ENCODE measurements around the gene ATP4A. TPM values are rescaled to one million over a fixed set of nuclear protein-coding genes. Genes with fewer than 3 reads are reported as not detected.
"Not testable (repeated sequence)": the region's sequence is repeated elsewhere in the genome, so short reads cannot be mapped to it uniquely, and the experiment has no call there.

ATP4A gene
- total RNA-seq: not detected

GRCh38 chr19:35563207-35563829 is at the start of gene ATP4A:
Gene ATP4A, minus strand, starts transcription at chr19:35563658. Its CDS starts 29 bp downstream, at chr19:35563629.
- Mint-ChIP-seq H3K36me3 (ENCODE audit: low read depth) (no peaks in the 10 kb centered on the region), H3K9me3 (no peaks in the 10 kb centered on the region), H3K27me3 (ENCODE audit: low read depth) (peaks cover 35% of the 10 kb centered on the region), H3K27ac (no peak within 1 kb of the TSS), H3K4me1 (ENCODE audit: low read depth) (peaks cover 7% of the 10 kb centered on the region), H3K4me3 (no peak within 1 kb of the TSS)
- intact Hi-C loops (cut with micrococcal nuclease): no loop called here
- no peak for DNase-seq
- CTCF ChIA-PET: interaction anchor here (0.6 to 0.8 kb wide), 2 partner anchors 14 to 129 kb away, joined by 3 read pairs; no protein-coding TSS in a partner anchor

DNA sequence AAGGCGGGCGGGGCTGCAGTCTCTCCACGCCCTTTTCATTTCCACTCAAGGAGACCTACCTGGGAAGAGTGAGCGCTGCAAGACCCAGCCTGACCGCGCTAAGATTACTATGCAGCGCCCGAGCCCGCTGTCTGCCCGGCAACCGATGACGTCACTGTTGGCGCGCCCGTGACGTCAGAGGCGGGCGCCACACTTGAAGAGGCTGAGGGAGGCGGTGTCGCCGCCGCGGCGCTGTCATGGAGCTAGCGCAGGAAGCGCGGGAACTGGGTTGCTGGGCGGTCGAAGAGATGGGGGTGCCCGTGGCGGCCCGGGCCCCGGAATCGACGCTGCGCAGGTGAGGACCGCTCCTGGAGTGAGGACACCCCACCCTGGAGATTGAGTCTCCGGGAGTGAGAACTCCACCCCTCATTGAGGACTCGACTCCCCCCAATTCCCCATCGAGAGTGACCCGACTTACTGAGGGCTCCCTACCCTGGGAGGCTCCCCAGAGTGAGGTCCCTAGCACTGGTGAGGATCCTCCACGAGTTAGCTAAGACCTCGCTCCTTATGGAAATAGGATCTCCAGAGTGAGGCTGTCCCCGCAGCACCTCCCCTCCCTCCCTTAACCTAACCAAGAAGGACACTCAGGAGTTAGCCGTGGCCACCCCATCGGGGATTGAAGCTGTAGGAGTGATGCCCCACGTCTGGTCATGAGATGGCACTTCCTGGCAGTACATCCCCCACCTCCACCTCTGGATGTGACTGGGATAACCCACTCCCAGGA is 49.3 kb upstream of the ATP4A start, which contains the start of gene HAUS5:
Gene HAUS5, plus strand, starts transcription at position 177 of the 763 bp plus-strand sequence. Its CDS starts 60 bp downstream, at position 237.
- H3K9me3 Mint-ChIP-seq: peaks cover 10% of the 10 kb centered on the region
- CTCF ChIA-PET: interaction anchor here (0.6 to 1.8 kb wide), 3 partner anchors 31 to 225 kb away, joined by 3 to 6 read pairs (median 4); no protein-coding TSS in a partner anchor
- H3K4me3 Mint-ChIP-seq: peak within 1 kb of the TSS; percentile 86
- peak within 1 kb of the TSS; percentile 87 for H3K27ac Mint-ChIP-seq
- H3K4me1 Mint-ChIP-seq (ENCODE audit: low read depth): peaks cover 26% of the 10 kb centered on the region
- intact Hi-C loops (cut with micrococcal nuclease): loop anchor here (1.0 kb wide), 4 partner anchors 16 to 136 kb away; partner anchors contain the start of genes LIN37 and TMEM147
- peaks cover 8% of the 10 kb centered on the region for H3K36me3 Mint-ChIP-seq (ENCODE audit: low read depth)
- peak; percentile 96 for DNase-seq
- no peaks in the 10 kb centered on the region for H3K27me3 Mint-ChIP-seq (ENCODE audit: low read depth)

GRCh38 chr19:35612224-35612558 is 48.7 kb upstream of the ATP4A start:
- Mint-ChIP-seq H3K9me3 (peaks cover 13% of the 10 kb centered on the region), H3K27ac (peak overlapping the region; percentile 87), H3K4me3 (peak overlapping the region; percentile 86), H3K4me1 (ENCODE audit: low read depth) (peaks cover 26% of the 10 kb centered on the region), H3K36me3 (ENCODE audit: low read depth) (peaks cover 8% of the 10 kb centered on the region), H3K27me3 (ENCODE audit: low read depth) (no peaks in the 10 kb centered on the region)
- CTCF ChIA-PET: interaction anchor here (1.8 kb wide), 1 partner anchor 64 kb away, joined by 6 read pairs; no protein-coding TSS in a partner anchor
- intact Hi-C loops (cut with micrococcal nuclease): loop anchor here (1.0 kb wide), 4 partner anchors 16 to 136 kb away; partner anchors contain the start of genes LIN37 and TMEM147
- DNase-seq: no peak

DNA sequence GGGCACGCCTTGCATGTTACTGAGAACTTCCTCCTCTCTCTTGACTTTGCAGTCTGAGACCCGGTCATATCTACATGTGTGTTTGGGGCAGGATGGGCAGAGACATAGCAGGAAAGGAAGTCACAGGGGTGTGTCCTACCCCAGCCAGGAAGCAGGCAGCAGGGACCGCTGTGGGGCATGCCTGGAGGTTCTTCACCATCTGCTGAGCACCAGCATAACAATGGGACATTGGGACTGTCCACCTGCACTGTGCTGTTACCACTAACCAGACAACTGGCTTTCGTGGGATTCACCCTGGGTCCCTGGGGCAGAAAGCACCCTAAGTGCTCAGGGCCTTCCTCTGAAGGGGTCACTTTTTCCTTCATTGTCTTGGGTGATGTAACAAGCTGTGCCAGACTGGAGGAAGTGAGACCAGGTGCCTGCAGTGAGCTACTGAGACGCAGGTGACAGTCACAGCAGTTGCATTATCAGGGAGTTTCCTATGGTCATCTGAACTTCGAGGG is 46.4 kb upstream of the ATP4A start:
- intact Hi-C loops (cut with micrococcal nuclease): no loop called here
- H3K4me3 Mint-ChIP-seq: peak overlapping the region; percentile 12
- CTCF ChIA-PET: interaction anchor here (0.6 to 1.3 kb wide), 3 partner anchors 12 to 100 kb away, joined by 3 to 4 read pairs (median 3); no protein-coding TSS in a partner anchor
- H3K9me3 Mint-ChIP-seq: peaks cover 15% of the 10 kb centered on the region
- peaks cover 3% of the 10 kb centered on the region for H3K36me3 Mint-ChIP-seq (ENCODE audit: low read depth)
- H3K27me3 Mint-ChIP-seq (ENCODE audit: low read depth): no peaks in the 10 kb centered on the region
- peaks cover 26% of the 10 kb centered on the region for H3K4me1 Mint-ChIP-seq (ENCODE audit: low read depth)
- DNase-seq: peak; percentile 68
- peak overlapping the region; percentile 74 for H3K27ac Mint-ChIP-seq

DNA sequence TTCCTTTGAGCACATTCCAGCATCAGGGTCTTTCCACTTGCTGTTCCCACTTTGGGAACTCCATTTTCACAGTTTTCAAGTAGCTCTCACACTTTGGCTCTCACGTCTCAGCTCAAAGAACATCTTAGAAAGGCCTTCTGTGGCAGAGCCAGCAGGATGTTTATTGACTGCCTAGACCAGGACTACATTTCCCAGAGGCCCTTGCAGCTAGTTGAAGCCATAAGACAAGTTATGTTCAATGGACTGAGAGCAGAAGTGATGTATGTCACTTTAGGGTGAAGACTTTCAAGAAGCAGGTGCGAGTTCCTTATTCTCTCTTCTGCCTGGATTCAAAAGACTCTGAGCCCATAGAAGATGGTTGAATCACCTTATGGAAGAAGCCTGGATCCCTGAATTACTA is 44.8 kb upstream of the ATP4A start:
- intact Hi-C loops (cut with micrococcal nuclease): no loop called here
- CTCF ChIA-PET: interaction anchor here (0.9 kb wide), 1 partner anchor 10 kb away, joined by 3 read pairs; no protein-coding TSS in a partner anchor
- Mint-ChIP-seq H3K4me1 (ENCODE audit: low read depth) (peaks cover 20% of the 10 kb centered on the region), H3K4me3 (no peak overlapping the region), H3K9me3 (peaks cover 15% of the 10 kb centered on the region), H3K27ac (no peak overlapping the region), H3K36me3 (ENCODE audit: low read depth) (peaks cover 3% of the 10 kb centered on the region), H3K27me3 (ENCODE audit: low read depth) (no peaks in the 10 kb centered on the region)
- DNase-seq: no peak

- CTCF ChIA-PET: interaction anchor here (0.9 to 1.3 kb wide), 2 partner anchors 10 to 59 kb away, joined by 3 to 4 read pairs; no protein-coding TSS in a partner anchor
- H3K27ac Mint-ChIP-seq: no peak overlapping the region
- peaks cover 19% of the 10 kb centered on the region for H3K4me1 Mint-ChIP-seq (ENCODE audit: low read depth)
- intact Hi-C loops (cut with micrococcal nuclease): no loop called here
- H3K36me3 Mint-ChIP-seq (ENCODE audit: low read depth): peaks cover 3% of the 10 kb centered on the region
- H3K4me3 Mint-ChIP-seq: no peak overlapping the region
- DNase-seq: no peak
- peaks cover 15% of the 10 kb centered on the region for H3K9me3 Mint-ChIP-seq
- H3K27me3 Mint-ChIP-seq (ENCODE audit: low read depth): no peaks in the 10 kb centered on the region
Measured at GRCh38 chr19:35607661-35608060, 44.2 kb upstream of the ATP4A start.

- CTCF ChIA-PET: interaction anchor here (1.3 kb wide), 2 partner anchors 59 to 112 kb away, joined by 3 to 4 read pairs; no protein-coding TSS in a partner anchor
- Mint-ChIP-seq H3K9me3 (peaks cover 15% of the 10 kb centered on the region), H3K4me1 (ENCODE audit: low read depth) (peaks cover 19% of the 10 kb centered on the region)
- H3K27ac Mint-ChIP-seq; H3K36me3 Mint-ChIP-seq (ENCODE audit: low read depth); intact Hi-C loops (cut with micrococcal nuclease); H3K4me3 Mint-ChIP-seq; H3K27me3 Mint-ChIP-seq (ENCODE audit: low read depth); DNase-seq: not testable (repeated sequence)
Measured at GRCh38 chr19:35607170-35607569, 43.7 kb upstream of the ATP4A start.

DNA sequence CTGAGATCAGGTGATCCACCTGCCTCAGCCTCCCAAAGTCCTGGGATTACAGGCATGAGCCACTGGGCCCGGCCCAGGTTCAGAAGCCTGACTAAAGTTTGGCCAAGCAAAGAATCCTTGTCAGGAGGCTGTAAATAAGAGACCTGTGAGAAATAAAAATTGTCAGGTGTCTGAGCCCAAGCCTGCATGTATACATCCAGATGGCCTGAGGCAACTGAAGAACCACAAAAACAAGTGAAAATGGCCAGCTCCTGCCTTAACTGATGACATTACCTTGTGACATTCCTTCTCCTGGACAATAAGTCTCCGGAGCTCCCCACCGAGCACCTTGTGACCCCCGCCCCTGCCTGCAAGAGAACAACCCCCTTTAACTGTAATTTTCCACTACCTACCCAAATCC is 41.0 kb upstream of the ATP4A start:
- H3K27me3 Mint-ChIP-seq (ENCODE audit: low read depth); H3K27ac Mint-ChIP-seq; intact Hi-C loops (cut with micrococcal nuclease); H3K4me3 Mint-ChIP-seq; DNase-seq; H3K36me3 Mint-ChIP-seq (ENCODE audit: low read depth); H3K4me1 Mint-ChIP-seq (ENCODE audit: low read depth); CTCF ChIA-PET: not testable (repeated sequence)
- H3K9me3 Mint-ChIP-seq: peaks cover 15% of the 10 kb centered on the region

GRCh38 chr19:35601971-35602370 is 38.5 kb upstream of the ATP4A start:
- no peaks in the 10 kb centered on the region for H3K27me3 Mint-ChIP-seq (ENCODE audit: low read depth)
- intact Hi-C loops (cut with micrococcal nuclease): no loop called here

GRCh38 chr19:35596366-35596999 is 33.0 kb upstream of the ATP4A start:
- CTCF ChIA-PET: interaction anchor here (1.8 kb wide), 1 partner anchor 86 kb away, joined by 6 read pairs; no protein-coding TSS in a partner anchor
- Mint-ChIP-seq H3K27ac (no peak overlapping the region), H3K4me3 (no peak overlapping the region), H3K27me3 (ENCODE audit: low read depth) (no peaks in the 10 kb centered on the region), H3K4me1 (ENCODE audit: low read depth) (peaks cover 3% of the 10 kb centered on the region), H3K9me3 (no peaks in the 10 kb centered on the region), H3K36me3 (ENCODE audit: low read depth) (no peaks in the 10 kb centered on the region)
- DNase-seq: peak; percentile 18
- intact Hi-C loops (cut with micrococcal nuclease): loop anchor here (1.0 kb wide), 1 partner anchor 36 kb away; no protein-coding TSS in a partner anchor

More at GRCh38 chr19:35601971-35602370, 38.5 kb upstream of the ATP4A start:
- CTCF ChIA-PET: no interaction called here
- Mint-ChIP-seq H3K9me3 (no peaks in the 10 kb centered on the region), H3K36me3 (ENCODE audit: low read depth) (no peaks in the 10 kb centered on the region), H3K27ac (no peak overlapping the region), H3K4me1 (ENCODE audit: low read depth) (no peaks in the 10 kb centered on the region), H3K4me3 (no peak overlapping the region)
- DNase-seq: no peak

DNA sequence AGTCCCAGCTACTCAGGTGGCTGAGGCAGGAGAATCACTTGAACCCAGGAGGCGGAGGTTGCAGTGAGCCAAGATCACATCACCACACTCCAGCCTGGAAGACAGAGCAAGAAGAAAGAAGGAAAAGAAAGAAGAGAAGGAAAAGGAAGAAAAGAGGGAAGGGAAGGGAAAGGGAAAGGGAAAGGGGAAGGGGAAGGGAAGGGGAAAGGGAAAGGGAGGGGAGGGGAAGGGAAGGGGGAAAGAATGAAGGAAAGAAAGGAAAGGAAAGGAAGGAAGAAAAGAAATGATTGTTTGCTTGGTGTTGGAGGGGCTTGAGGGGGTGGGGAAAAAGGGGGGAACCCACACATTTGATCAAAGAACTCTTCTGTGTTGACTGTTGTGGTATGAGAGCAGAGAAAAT is 32.5 kb upstream of the ATP4A start:
- no peak overlapping the region for H3K4me3 Mint-ChIP-seq
- H3K27ac Mint-ChIP-seq: no peak overlapping the region
- H3K27me3 Mint-ChIP-seq (ENCODE audit: low read depth): no peaks in the 10 kb centered on the region
- CTCF ChIA-PET: interaction anchor here (0.7 to 1.8 kb wide), 2 partner anchors 86 to 218 kb away, joined by 4 to 6 read pairs; no protein-coding TSS in a partner anchor
- peaks cover 3% of the 10 kb centered on the region for H3K4me1 Mint-ChIP-seq (ENCODE audit: low read depth)
- no peaks in the 10 kb centered on the region for H3K9me3 Mint-ChIP-seq
- no peak for DNase-seq
- intact Hi-C loops (cut with micrococcal nuclease): loop anchor here (1.0 kb wide), 1 partner anchor 36 kb away; no protein-coding TSS in a partner anchor
- no peaks in the 10 kb centered on the region for H3K36me3 Mint-ChIP-seq (ENCODE audit: low read depth)

DNA sequence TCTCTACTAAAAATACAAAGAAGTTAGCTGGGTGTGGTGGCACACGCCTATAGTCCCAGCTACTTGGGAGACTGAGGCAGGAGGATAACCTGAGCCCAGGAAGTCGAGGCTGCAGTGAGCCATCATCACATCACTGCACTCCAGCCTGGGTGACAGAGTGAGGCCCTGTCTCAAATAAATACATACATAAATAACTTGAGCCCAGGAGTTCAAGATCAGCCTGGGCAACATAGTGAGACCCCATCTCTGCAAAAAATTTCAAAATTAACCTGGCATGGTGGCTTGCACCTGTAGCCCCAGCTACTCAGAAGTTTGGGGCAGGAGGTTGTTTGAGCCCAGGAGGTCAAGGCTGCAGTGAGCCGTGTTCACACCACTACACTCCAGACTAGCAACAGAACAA is 31.6 kb upstream of the ATP4A start:
- DNase-seq; CTCF ChIA-PET; H3K9me3 Mint-ChIP-seq; intact Hi-C loops (cut with micrococcal nuclease); H3K4me1 Mint-ChIP-seq (ENCODE audit: low read depth); H3K4me3 Mint-ChIP-seq; H3K27ac Mint-ChIP-seq; H3K36me3 Mint-ChIP-seq (ENCODE audit: low read depth); H3K27me3 Mint-ChIP-seq (ENCODE audit: low read depth): not testable (repeated sequence)

All from activated naive CD4-positive, alpha-beta T cell treated with anti-CD3 and anti-CD28 coated beads for 36 hours (primary cell).